Spleen (tissue), 13 donors: ENCODE measurements around the gene ACRV1. TPM values are rescaled to one million over a fixed set of nuclear protein-coding genes. Genes with fewer than 3 reads are reported as not detected.
"Not testable (repeated sequence)": the region's sequence is repeated elsewhere in the genome, so short reads cannot be mapped to it uniquely, and the experiment has no call there.

ENCODE experiments used
- DNase-seq: peaks from one replicate; pipeline ENCODE4 v3.0.0-alpha.2; 2020
- H3K27ac ChIP-seq, 8 donors: fragments of 200-600 bp; sonication (generic) in 7 of 8; 1 replicate in 4 of 8; 2 replicates in 4 of 8; pipeline versions ENCODE4 v1.5.0 to v1.8.0; 2016 to 2021; ENCODE audit warnings: inconsistent platforms in 4 of 8, mild to moderate bottlenecking in 4 of 8, moderate library complexity in 1 of 8
- H3K27me3 ChIP-seq, 7 donors: fragments of 200-600 bp; sonication (generic) in 6 of 7; replicated peaks in 1 of 7; 1 replicate in 4 of 7; 2 replicates in 3 of 7; pipeline versions ENCODE4 v1.5.0 to v1.8.0; 2016 to 2021; ENCODE audit warnings: inconsistent platforms in 3 of 7, mild to moderate bottlenecking in 1 of 7
- H3K36me3 ChIP-seq, 6 donors: fragments of 200-600 bp; sonication (generic) in 5 of 6; 1 replicate in 4 of 6; 2 replicates in 2 of 6; pipeline versions ENCODE4 v1.5.0 to v1.8.0; 2016 to 2021; ENCODE audit warnings: inconsistent platforms in 2 of 6
- H3K4me1 ChIP-seq, 6 donors: fragments of 200-600 bp; sonication (generic) in 5 of 6; 1 replicate in 3 of 6; 2 replicates in 3 of 6; pipeline versions ENCODE4 v1.5.0 to v1.8.0; 2016 to 2021; ENCODE audit warnings: inconsistent platforms in 3 of 6
- H3K4me3 ChIP-seq, 8 donors: fragments of 200-600 bp; sonication (generic) in 7 of 8; 1 replicate in 4 of 8; 2 replicates in 4 of 8; pipeline versions ENCODE4 v1.5.0 to v1.8.0; 2016 to 2021; ENCODE audit warnings: inconsistent platforms in 4 of 8, mild to moderate bottlenecking in 4 of 8, moderate library complexity in 2 of 8
- H3K9me3 ChIP-seq, 8 donors: fragments of 200-600 bp; sonication (generic) in 7 of 8; 1 replicate in 4 of 8; 2 replicates in 4 of 8; pipeline versions ENCODE4 v1.5.0 to v1.8.0; 2016 to 2021; ENCODE audit warnings: inconsistent platforms in 4 of 8
- CTCF ChIP-seq, 11 experiments: fragments of 200-600 bp in 7 of 11; fragments of 450-650 bp in 4 of 11; sonication (generic) in 4 of 11; IDR thresholded peaks in 8 of 11; conservative IDR thresholded peaks in 3 of 11; 1 replicate in 7 of 11; 2 replicates in 4 of 11; pipeline versions ENCODE4 v1.4.0 to v1.8.0; 2016 to 2021; ENCODE audit warnings: antibody characterized with exemption in 11 of 11, inconsistent platforms in 4 of 11, mild to moderate bottlenecking in 1 of 11
- POLR2A ChIP-seq, 3 donors: fragments of 450-650 bp; IDR thresholded peaks; one replicate each; pipeline ENCODE4 v1.5.1; 2017; ENCODE audit warnings: antibody characterized with exemption in 3 of 3, mild to moderate bottlenecking in 1 of 3
- POLR2AphosphoS5 ChIP-seq, 3 donors: sonication (generic); formaldehyde crosslinking; IDR thresholded peaks; one replicate each; pipeline ENCODE4 v1.5.1; 2017; ENCODE audit warnings: antibody characterized with exemption in 3 of 3
- WGBS, 5 donors: extraction: QIAGEN DNeasy Blood & Tissue Kit in 3 of 5; methylation state at CpG; one replicate each; pipeline versions ENCODE4 v1.1.5 to v1.1.7; 2013 to 2018; 5-methylcytosine and 5-hydroxymethylcytosine counted together
- intact Hi-C: fragments of 100-400 bp; cut with DNase I; formaldehyde crosslinking; loops from one replicate; pipeline ENCODE4 v1.15.0; 2023; ENCODE audit warnings: low total_unique reads
- long read RNA-seq, 2 donors: transcript quantifications; one replicate each; lab custom pipeline, GENCODE V29; 2026
- polyA plus RNA-seq, 3 donors: library from polyadenylated mRNA; stranded (reverse); fragments of 200-250 nt; gene quantifications; one replicate each; pipeline ENCODE4 v1.2.1, GENCODE V29; 2013
- total RNA-seq, 7 donors: library from RNA; depleted of rRNA in 3 of 7; stranded (reverse); fragments of >200 nt in 3 of 7; fragmentation: NEBNext Ultra II Directional in 4 of 7; extraction: Animal tissue kit (Norgen Biotek cat#: 25700) in 4 of 7; gene quantifications; one replicate each; pipeline versions ENCODE4 v1.1.0 to v1.2.1, GENCODE V29; 2016 to 2021
- donor health status: healthy with polysubstance abuse.
- donor health status: DM: no; HTN: no; CAD: no; lungs with moderate emphysema.
- donor health status: DM: no; HTN: no; CAD: no.
- donor health status: Bipolar disorder and iron deficiency.
- donor health status: healthy.
- donor health status: DM: no; HTN: no; CAD: no.
- donor health status: DM: yes; HTN: yes; CAD: no.

Gene ACRV1
- total RNA-seq (not detected), polyA plus RNA-seq (under 1 TPM in 1 of 3 donors, not detected in 2; 0.09 TPM)
- long read RNA-seq, donor 1, result 0 reads
- long read RNA-seq, donor 2, result 0 reads

GRCh38 chr11:125680747-125681146 is at the start of gene ACRV1:
Gene ACRV1, minus strand, starts transcription at chr11:125680847. Its CDS starts 67 bp downstream, at chr11:125680780.
- no peak for DNase-seq
- Histone ChIP-seq H3K27ac (no peak within 1 kb of the TSS), H3K4me1 (no peaks in the 10 kb centered on the region), H3K4me3 (no peak within 1 kb of the TSS), H3K27me3 (no peaks in the 10 kb centered on the region), H3K36me3 (peaks cover 0 to 17% (median 0%) of the 10 kb centered on the region in 6 donors), H3K9me3 (no peaks in the 10 kb centered on the region)
- TF ChIP-seq POLR2A (IDR thresholded peaks at IDR 0.05), result no peak
- no peak for TF ChIP-seq CTCF (IDR thresholded peaks at IDR 0.05 in 8 of 11, conservative IDR thresholded peaks at IDR 0.05 in 3 of 11)
- no peak for TF ChIP-seq POLR2AphosphoS5 (IDR thresholded peaks at IDR 0.05)
- WGBS, 5 donors, result 93 to 100% (median 96%) methylated on average over 1 of the region's 1 CpG
- intact Hi-C loops, result no loop called here

- H3K4me3 ChIP-seq, result no peak overlapping the region
- no peak for DNase-seq
- no peak overlapping the region for H3K27ac ChIP-seq
- no peaks in the 10 kb centered on the region for H3K9me3 ChIP-seq
- no peaks in the 10 kb centered on the region for H3K36me3 ChIP-seq
- TF ChIP-seq POLR2AphosphoS5 (IDR thresholded peaks at IDR 0.05) (no peak), CTCF (IDR thresholded peaks at IDR 0.05 in 8 of 11, conservative IDR thresholded peaks at IDR 0.05 in 3 of 11) (no peak), POLR2A (IDR thresholded peaks at IDR 0.05) (no peak)
- WGBS, 5 donors, result 69 to 94% (median 81%) methylated on average over 3 of the region's 3 CpGs
- intact Hi-C loops, result no loop called here
- no peaks in the 10 kb centered on the region for H3K4me1 ChIP-seq
- H3K27me3 ChIP-seq, result peaks cover 0 to 62% (median 5%) of the 10 kb centered on the region in 7 donors
Measured at GRCh38 chr11:125728969-125729368, 48.3 kb upstream of the ACRV1 start.

- no peak overlapping the region for H3K27ac ChIP-seq
- intact Hi-C loops, result no loop called here
- TF ChIP-seq POLR2AphosphoS5 (IDR thresholded peaks at IDR 0.05) (no peak), POLR2A (IDR thresholded peaks at IDR 0.05) (no peak), CTCF (IDR thresholded peaks at IDR 0.05 in 8 of 11, conservative IDR thresholded peaks at IDR 0.05 in 3 of 11) (no peak)
- peaks cover 0 to 55% (median 4%) of the 10 kb centered on the region in 7 donors for H3K27me3 ChIP-seq
- no peaks in the 10 kb centered on the region for H3K36me3 ChIP-seq
- WGBS, 5 donors, result 81 to 100% (median 95%) methylated on average over 1 of the region's 1 CpG
- H3K4me1 ChIP-seq, result no peaks in the 10 kb centered on the region
- no peaks in the 10 kb centered on the region for H3K9me3 ChIP-seq
- no peak overlapping the region for H3K4me3 ChIP-seq
- no peak for DNase-seq
Measured at GRCh38 chr11:125724125-125724524, 43.5 kb upstream of the ACRV1 start.

GRCh38 chr11:125720781-125721180 is 40.1 kb upstream of the ACRV1 start:
- H3K27me3 ChIP-seq, result peaks cover 0 to 42% (median 0%) of the 10 kb centered on the region in 7 donors
- H3K36me3 ChIP-seq, result no peaks in the 10 kb centered on the region
- H3K9me3 ChIP-seq, result peaks cover 0 to 10% (median 4%) of the 10 kb centered on the region in 8 donors
- intact Hi-C loops, result no loop called here
- 82 to 92% (median 82%) methylated on average over 6 of the region's 6 CpGs for WGBS, 5 donors
- H3K27ac ChIP-seq, result no peak overlapping the region
- DNase-seq, result no peak
- H3K4me1 ChIP-seq, result no peaks in the 10 kb centered on the region
- TF ChIP-seq POLR2AphosphoS5 (IDR thresholded peaks at IDR 0.05) (no peak), CTCF (IDR thresholded peaks at IDR 0.05 in 8 of 11, conservative IDR thresholded peaks at IDR 0.05 in 3 of 11) (no peak), POLR2A (IDR thresholded peaks at IDR 0.05) (no peak)
- H3K4me3 ChIP-seq, result no peak overlapping the region

- H3K9me3 ChIP-seq, DNase-seq, intact Hi-C loops, H3K27ac ChIP-seq, H3K4me1 ChIP-seq, H3K4me3 ChIP-seq, H3K36me3 ChIP-seq: not testable (repeated sequence)
- WGBS, 5 donors, result 89 to 95% (median 94%) methylated on average over 12 to 24 of the region's 24 CpGs; no CpG with 5 or more reads in 1 of the 5 donors
- H3K27me3 ChIP-seq, result peaks cover 0 to 14% (median 0%) of the 10 kb centered on the region in 7 donors
Measured at GRCh38 chr11:125704686-125705085, 24.0 kb upstream of the ACRV1 start.
